Esophagus muscularis mucosa (tissue), 4 donors: ENCODE data around the gene MAPK9. TPM values are rescaled to one million over a fixed set of nuclear protein-coding genes. Genes with fewer than 3 reads are reported as not detected.

Experiments
- DNase-seq: peaks from one replicate; pipeline ENCODE4 v3.0.0-alpha.2; 2017; ENCODE audit errors: extremely low spot score
- H3K27ac ChIP-seq, 4 donors: fragments of 200-600 bp; sonication (generic); replicated peaks in 1 of 4; 1 replicate in 3 of 4; 2 replicates in 1 of 4; pipeline ENCODE4 v1.5.1; 2016 to 2019; ENCODE audit warnings: mild to moderate bottlenecking in 1 of 4
- H3K27me3 ChIP-seq, 4 donors: fragments of 200-600 bp; sonication (generic); one replicate each; pipeline versions ENCODE4 v1.5.1 to v1.6.0; 2016 to 2019
- H3K36me3 ChIP-seq, 4 donors: fragments of 200-600 bp; sonication (generic); one replicate each; pipeline ENCODE4 v1.5.1; 2016 to 2019
- H3K4me1 ChIP-seq, 4 donors: fragments of 200-600 bp; sonication (generic); one replicate each; pipeline ENCODE4 v1.5.1; 2016 to 2019
- H3K4me3 ChIP-seq, 4 donors: fragments of 200-600 bp; sonication (generic); 1 replicate in 2 of 4; 2 replicates in 2 of 4; pipeline ENCODE4 v1.5.1; 2016 to 2019; ENCODE audit warnings: mild to moderate bottlenecking in 4 of 4, moderate library complexity in 1 of 4
- H3K9me3 ChIP-seq, 4 donors: fragments of 200-600 bp; sonication (generic); 1 replicate in 3 of 4; 2 replicates in 1 of 4; pipeline ENCODE4 v1.5.1; 2016 to 2019
- EP300 ChIP-seq: sonication (generic); formaldehyde crosslinking; IDR thresholded peaks from one replicate; pipeline ENCODE4 v1.6.1; 2017; ENCODE audit warnings: antibody characterized with exemption
- POLR2A ChIP-seq: fragments of 450-650 bp; IDR thresholded peaks from one replicate; pipeline ENCODE4 v1.6.1; 2017; ENCODE audit warnings: antibody characterized with exemption, moderate library complexity, mild to moderate bottlenecking, low read depth
- POLR2AphosphoS5 ChIP-seq, 2 donors: sonication (generic); formaldehyde crosslinking; IDR thresholded peaks; one replicate each; pipeline ENCODE4 v1.6.1; 2017; ENCODE audit warnings: antibody characterized with exemption in 2 of 2
- WGBS: methylation state at CpG from one replicate; pipeline ENCODE4 v1.1.5; 2018; 5-methylcytosine and 5-hydroxymethylcytosine counted together
- intact Hi-C: fragments of 100-400 bp; cut with DNase I; formaldehyde crosslinking; loops from one replicate; pipeline ENCODE4 v1.15.1; 2023
- total RNA-seq, 4 donors: library from RNA; depleted of rRNA; stranded (reverse); fragments of >200 nt; gene quantifications; one replicate each; pipeline versions ENCODE4 v1.1.0 to v1.2.1, GENCODE V29; 2016
- TF ChIP-seq, protein P1 (sequence below), 3 experiments: fragments of 200-600 bp in 2 of 3; fragments of 450-650 bp in 1 of 3; sonication (generic) in 2 of 3; IDR thresholded peaks; one replicate each; pipeline ENCODE4 v1.5.1; 2017 to 2019; ENCODE audit warnings: antibody characterized with exemption in 3 of 3, mild to moderate bottlenecking in 2 of 3, moderate library complexity in 1 of 3

Gene MAPK9
- total RNA-seq, 4 donors from 2014 or later = 36.4 to 42.3 (median 37.8) TPM

DNA sequence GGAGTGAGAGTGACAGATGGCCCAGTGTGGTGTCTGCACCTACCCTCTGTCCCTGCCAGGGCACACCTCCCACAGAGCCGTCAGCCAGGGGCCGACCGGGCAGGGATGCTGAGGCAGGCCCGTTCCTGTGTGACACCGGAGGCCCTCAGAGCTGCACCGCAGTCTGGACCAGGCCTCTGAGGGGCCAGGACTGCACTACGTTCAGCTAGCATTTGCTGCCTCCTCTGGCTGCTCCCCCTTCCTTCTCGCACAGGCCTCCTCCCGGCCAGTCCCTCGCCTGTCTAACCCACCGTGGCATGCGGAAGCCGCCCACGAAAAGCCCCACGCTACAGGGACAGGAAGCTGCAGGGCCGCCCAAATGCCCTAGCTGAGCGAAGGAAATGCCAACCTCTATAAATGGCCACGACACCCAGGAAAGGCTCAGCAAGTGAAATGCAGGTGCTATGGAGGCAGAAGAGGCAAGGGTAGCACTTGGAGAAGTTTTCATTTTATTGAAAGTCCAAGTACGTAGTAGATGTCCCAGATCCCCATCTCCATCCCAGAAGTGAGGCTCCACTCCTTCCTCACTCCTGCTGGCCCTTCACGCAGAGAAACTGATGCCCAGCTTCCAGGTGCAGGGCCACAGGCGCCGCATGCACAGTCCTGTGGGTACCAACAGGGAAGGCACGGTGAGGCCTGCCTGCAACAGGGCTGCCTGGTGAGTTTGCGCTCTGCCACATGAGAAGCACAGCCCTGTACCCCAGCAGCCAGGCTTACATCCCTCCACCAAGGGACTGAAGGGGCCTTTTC is 38.7 kb downstream of the MAPK9 start:
- Histone ChIP-seq H3K27me3 (no peaks in the 10 kb centered on the region), H3K36me3 (peaks cover 65 to 96% (median 87%) of the 10 kb centered on the region in 4 donors), H3K4me3 (no peak overlapping the region), H3K9me3 (peaks cover 12 to 96% (median 75%) of the 10 kb centered on the region in 4 donors), H3K4me1 (no peaks in the 10 kb centered on the region), H3K27ac (no peak overlapping the region)
- no peak for TF ChIP-seq POLR2A
- intact Hi-C loops = no loop called here
- DNase-seq = no peak
- WGBS = 97% methylated on average over 19 of the region's 24 CpGs

DNA sequence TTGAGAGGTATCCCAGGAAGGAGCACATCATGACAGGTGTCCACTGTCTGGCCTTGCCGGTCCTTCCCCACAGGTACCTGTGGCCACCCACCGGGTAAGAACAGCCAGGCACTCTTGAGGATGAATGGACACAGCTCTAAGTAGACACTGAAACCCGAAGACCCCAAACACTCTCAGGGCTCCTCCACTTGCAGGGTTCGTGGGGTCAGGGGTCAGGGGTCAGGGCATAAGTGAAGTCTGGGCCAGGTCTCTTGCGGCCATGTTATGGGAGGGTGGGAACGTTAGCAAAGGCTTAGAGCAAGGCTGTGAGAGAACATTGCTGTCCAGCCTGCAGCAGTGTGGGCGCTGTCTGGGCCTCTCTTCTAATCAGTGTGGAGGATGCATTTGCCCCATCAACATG is 40.0 kb downstream of the MAPK9 start:
- H3K4me3 ChIP-seq = no peak overlapping the region
- peaks cover 2 to 94% (median 65%) of the 10 kb centered on the region in 4 donors for H3K9me3 ChIP-seq
- no peak overlapping the region for H3K27ac ChIP-seq
- H3K4me1 ChIP-seq = no peaks in the 10 kb centered on the region
- TF ChIP-seq EP300 = no peak
- TF ChIP-seq POLR2AphosphoS5 (IDR thresholded peaks at IDR 0.05) = no peak
- TF ChIP-seq, protein P1, sequence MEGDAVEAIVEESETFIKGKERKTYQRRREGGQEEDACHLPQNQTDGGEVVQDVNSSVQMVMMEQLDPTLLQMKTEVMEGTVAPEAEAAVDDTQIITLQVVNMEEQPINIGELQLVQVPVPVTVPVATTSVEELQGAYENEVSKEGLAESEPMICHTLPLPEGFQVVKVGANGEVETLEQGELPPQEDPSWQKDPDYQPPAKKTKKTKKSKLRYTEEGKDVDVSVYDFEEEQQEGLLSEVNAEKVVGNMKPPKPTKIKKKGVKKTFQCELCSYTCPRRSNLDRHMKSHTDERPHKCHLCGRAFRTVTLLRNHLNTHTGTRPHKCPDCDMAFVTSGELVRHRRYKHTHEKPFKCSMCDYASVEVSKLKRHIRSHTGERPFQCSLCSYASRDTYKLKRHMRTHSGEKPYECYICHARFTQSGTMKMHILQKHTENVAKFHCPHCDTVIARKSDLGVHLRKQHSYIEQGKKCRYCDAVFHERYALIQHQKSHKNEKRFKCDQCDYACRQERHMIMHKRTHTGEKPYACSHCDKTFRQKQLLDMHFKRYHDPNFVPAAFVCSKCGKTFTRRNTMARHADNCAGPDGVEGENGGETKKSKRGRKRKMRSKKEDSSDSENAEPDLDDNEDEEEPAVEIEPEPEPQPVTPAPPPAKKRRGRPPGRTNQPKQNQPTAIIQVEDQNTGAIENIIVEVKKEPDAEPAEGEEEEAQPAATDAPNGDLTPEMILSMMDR (IDR thresholded peaks at IDR 0.05) = no peak
- TF ChIP-seq POLR2A = no peak
- WGBS = 97% methylated on average over 7 of the region's 7 CpGs
- intact Hi-C loops = no loop called here
- H3K36me3 ChIP-seq = peaks cover 63 to 96% (median 86%) of the 10 kb centered on the region in 4 donors
- DNase-seq = no peak
- no peaks in the 10 kb centered on the region for H3K27me3 ChIP-seq

DNA sequence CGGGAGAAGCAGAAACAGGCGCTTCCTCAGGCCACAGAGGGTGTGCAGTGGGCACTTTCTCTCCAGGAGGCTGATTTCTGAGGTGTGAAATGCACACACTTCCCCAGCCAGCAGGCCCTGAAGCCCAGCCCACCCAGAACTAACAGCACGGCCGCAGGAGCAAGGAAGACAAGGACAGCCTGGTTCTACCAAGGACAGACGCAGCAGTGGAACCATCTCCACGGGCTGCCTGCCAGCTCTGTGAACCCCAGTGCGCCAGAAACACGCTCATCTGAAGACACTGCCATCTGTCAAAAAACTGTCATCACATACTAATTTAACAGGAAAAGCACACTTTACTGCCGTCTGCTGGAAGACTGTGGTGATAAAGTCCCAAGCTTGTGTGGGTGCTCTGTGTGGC is 40.7 kb downstream of the MAPK9 start:
- TF ChIP-seq POLR2AphosphoS5 (IDR thresholded peaks at IDR 0.05) (no peak), POLR2A (no peak), EP300 (no peak)
- H3K9me3 ChIP-seq = peaks cover 0 to 86% (median 58%) of the 10 kb centered on the region in 4 donors
- H3K27me3 ChIP-seq = no peaks in the 10 kb centered on the region
- no peak for DNase-seq
- no peak overlapping the region for H3K27ac ChIP-seq
- H3K4me1 ChIP-seq = no peaks in the 10 kb centered on the region
- no peak overlapping the region for H3K4me3 ChIP-seq
- WGBS = 86% methylated on average over 9 of the region's 9 CpGs
- H3K36me3 ChIP-seq = peaks cover 59 to 95% (median 82%) of the 10 kb centered on the region in 4 donors
- intact Hi-C loops = no loop called here

DNA sequence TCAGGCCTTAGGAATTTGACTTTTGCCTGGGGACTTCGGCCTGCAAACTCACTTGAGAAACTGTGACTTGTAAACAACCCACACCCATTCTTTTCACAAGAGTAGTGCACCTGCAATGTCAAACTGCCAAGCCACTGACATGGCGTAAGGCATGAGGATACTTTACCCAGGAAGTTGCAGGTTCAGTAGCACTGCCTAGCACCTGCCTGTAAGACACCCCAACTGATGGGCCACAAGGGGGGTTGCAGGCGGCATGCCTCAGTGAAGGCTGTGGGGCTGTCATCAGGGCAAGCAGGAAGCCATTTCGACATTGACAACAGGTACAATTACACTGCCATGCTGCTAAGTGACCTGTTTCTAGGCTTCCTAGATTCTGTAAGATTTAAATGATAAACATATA is 41.6 kb downstream of the MAPK9 start:
- H3K27ac ChIP-seq = no peak overlapping the region
- intact Hi-C loops = no loop called here
- H3K4me1 ChIP-seq = no peaks in the 10 kb centered on the region
- peaks cover 57 to 95% (median 80%) of the 10 kb centered on the region in 4 donors for H3K36me3 ChIP-seq
- no peak overlapping the region for H3K4me3 ChIP-seq
- DNase-seq = no peak
- no peaks in the 10 kb centered on the region for H3K27me3 ChIP-seq
- 85% methylated on average over 4 of the region's 4 CpGs for WGBS
- TF ChIP-seq POLR2AphosphoS5 (IDR thresholded peaks at IDR 0.05) = no peak
- no peak for TF ChIP-seq EP300
- H3K9me3 ChIP-seq = peaks cover 0 to 83% (median 49%) of the 10 kb centered on the region in 4 donors

DNA sequence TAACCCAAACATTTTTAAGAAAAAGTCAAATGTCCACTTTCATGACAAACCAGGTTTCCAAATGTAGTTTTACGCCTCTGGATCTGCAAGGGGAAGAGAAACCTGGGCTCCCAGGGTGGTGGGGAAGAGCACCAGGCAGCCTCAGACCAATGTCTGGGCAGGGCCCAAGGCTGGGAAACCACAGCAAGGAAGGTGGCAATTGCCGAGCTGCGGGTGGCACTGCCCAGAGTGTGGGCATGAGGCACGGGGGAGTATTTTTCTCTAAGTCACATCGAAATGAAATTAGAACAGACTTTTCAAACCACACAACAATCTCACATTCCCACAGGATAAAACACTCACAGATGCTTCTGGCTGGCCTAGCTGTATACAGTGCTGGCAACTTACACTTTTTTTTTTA is 50.3 kb downstream of the MAPK9 start:
- Histone ChIP-seq H3K27ac (no peak overlapping the region), H3K9me3 (peaks cover 0 to 14% (median 0%) of the 10 kb centered on the region in 4 donors), H3K4me3 (no peak overlapping the region), H3K4me1 (no peaks in the 10 kb centered on the region), H3K27me3 (no peaks in the 10 kb centered on the region), H3K36me3 (peaks cover 48 to 99% (median 84%) of the 10 kb centered on the region in 4 donors)
- WGBS = 91% methylated on average over 5 of the region's 5 CpGs
- TF ChIP-seq EP300 = no peak
- TF ChIP-seq, protein P1 (IDR thresholded peaks at IDR 0.05) = no peak
- peak; percentile 42 for DNase-seq
- intact Hi-C loops = no loop called here

DNA sequence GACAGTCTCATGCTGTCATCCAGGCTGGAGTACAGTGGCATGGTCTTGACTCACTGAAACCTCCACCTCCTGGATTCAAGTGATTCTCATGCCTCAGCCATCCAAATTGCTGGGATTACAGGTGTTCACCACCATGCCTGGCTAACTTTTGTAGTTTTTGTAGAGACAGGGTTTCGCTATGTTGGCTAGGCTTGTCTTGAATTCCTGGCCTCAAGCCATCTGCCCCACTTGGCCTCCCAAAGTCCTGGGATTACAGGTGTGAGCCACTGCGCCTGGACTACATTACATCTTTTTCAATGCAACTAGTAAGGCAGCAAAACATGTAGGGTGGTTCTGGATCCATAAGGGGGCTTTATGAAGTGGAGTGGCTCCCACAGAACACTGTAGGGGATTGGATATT is 53.3 kb downstream of the MAPK9 start:
- H3K27ac ChIP-seq = no peak overlapping the region
- intact Hi-C loops = no loop called here
- TF ChIP-seq, protein P1 (IDR thresholded peaks at IDR 0.05) = no peak
- TF ChIP-seq POLR2A (no peak), POLR2AphosphoS5 (IDR thresholded peaks at IDR 0.05) (no peak), EP300 (no peak)
- H3K9me3 ChIP-seq = peaks cover 0 to 16% (median 0%) of the 10 kb centered on the region in 4 donors
- 100% methylated on average over 2 of the region's 2 CpGs for WGBS
- H3K4me1 ChIP-seq = no peaks in the 10 kb centered on the region
- DNase-seq = no peak
- H3K27me3 ChIP-seq = no peaks in the 10 kb centered on the region
- H3K4me3 ChIP-seq = no peak overlapping the region
- H3K36me3 ChIP-seq = peaks cover 61 to 100% (median 92%) of the 10 kb centered on the region in 4 donors
